ENCODE results near the gene OPTN.
A peak's percentile ranks its signal among the peaks of the same experiment; 100 is the strongest.

OPTN gene

GRCh38 chr10:13074563-13075451 lies 25.2 kb upstream of the OPTN start:
- Histone ChIP-seq H3K9me3 (ENCODE audit: control insufficient read depth, low read length) (peaks cover 10% of the 10 kb centered on the region), H3K4me3 (ENCODE audit: insufficient read depth in 1 of 2, low read depth in 1 of 2, low read length in 2 of 2) (no peak overlapping the region), H3K27ac (ENCODE audit: low read length, poor library complexity, severe bottlenecking) (no peak overlapping the region), H4K8ac (ENCODE audit: low read length) (no peak overlapping the region), H2BK12ac (ENCODE audit: low read length in 2 of 2) (no peak overlapping the region), H3K4me2 (ENCODE audit: low read length, poor library complexity, severe bottlenecking) (peak overlapping the region; percentile 16), H3K79me1 (replicated peaks; ENCODE audit: low read length, poor library complexity, severe bottlenecking) (no peaks in the 10 kb centered on the region), H3K27me3 (ENCODE audit: control insufficient read depth in 1 of 2, insufficient read depth in 1 of 2, low read length in 2 of 2) (peaks cover 0 to 10% of the 10 kb centered on the region in 2 experiments), H3K4ac (ENCODE audit: low read depth in 1 of 2, low read length in 2 of 2) (no peak overlapping the region), H2BK120ac (ENCODE audit: low read depth, low read length) (no peak overlapping the region), H2AFZ (ENCODE audit: low read depth, low read length) (no peak overlapping the region), H2BK15ac (ENCODE audit: low read depth, poor library complexity, severe bottlenecking) (no peak overlapping the region), H3K14ac (ENCODE audit: low read length in 2 of 2) (no peak overlapping the region), H3K9ac (ENCODE audit: low read length) (peak overlapping the region; percentile 12), H3K18ac (ENCODE audit: low read depth in 1 of 2, low read length in 2 of 2) (no peak overlapping the region), H3K4me1 (ENCODE audit: control insufficient read depth, insufficient read depth, low read depth, low read length) (no peaks in the 10 kb centered on the region), H2AK5ac (ENCODE audit: low read length, severe bottlenecking) (no peak overlapping the region), H3K36me3 (ENCODE audit: control insufficient read depth in 1 of 2, insufficient read depth in 2 of 2, low read depth in 1 of 2, low read length in 2 of 2) (no peaks in the 10 kb centered on the region), H4K91ac (ENCODE audit: low read length) (no peak overlapping the region), H3K23ac (ENCODE audit: low read length in 2 of 2) (no peak overlapping the region), H2BK5ac (ENCODE audit: low read depth, low read length, poor library complexity, severe bottlenecking) (no peak overlapping the region)
- WGBS, result 37% methylated on average over 16 of the region's 18 CpGs
- DNase-seq, result peak; percentile 74

DNA sequence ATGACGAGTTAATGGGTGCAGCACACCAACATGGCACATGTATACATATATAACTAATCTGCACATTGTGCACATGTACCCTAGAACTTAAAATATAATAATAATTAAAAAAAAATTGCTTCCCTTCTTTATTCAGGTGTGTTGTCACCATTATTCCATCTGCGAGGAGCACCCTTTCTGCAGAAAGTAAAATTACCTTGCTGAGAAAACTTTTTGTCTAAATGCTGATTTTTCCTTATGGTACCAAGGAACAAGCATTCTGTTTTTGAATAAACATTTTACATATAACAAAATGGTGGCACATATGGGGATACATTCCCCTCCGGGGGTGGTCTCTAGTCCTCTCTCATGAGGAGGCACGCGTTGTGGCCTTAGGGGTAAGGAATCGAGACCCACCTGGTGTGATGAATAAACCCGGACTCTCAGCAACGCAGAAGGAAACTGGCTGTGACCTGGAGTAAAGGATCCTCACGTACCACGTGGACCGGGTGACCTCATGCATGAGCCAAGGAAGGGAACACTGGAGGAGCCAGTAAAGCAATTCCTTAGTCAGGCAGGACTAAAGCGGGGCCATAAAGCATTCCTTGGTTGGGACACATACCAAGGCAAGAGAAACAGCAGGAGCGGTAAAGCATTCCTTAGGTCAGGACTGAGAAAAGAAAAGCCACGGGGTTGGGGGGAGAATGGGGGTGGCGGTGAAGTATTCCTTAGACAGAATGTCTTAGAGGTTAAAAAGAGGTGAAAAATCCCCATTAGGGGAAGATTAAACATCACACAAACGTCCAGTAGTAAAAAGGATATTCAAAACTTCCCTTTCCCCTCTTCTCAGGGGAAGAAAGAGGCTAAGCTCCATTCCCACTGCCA lies 20.8 kb upstream of the OPTN start:
- no peak overlapping the region for H4K91ac ChIP-seq (ENCODE audit: low read length)
- H3K4me3 ChIP-seq (ENCODE audit: insufficient read depth in 1 of 2, low read depth in 1 of 2, low read length in 2 of 2), result peak overlapping the region in 1 of 2 experiments; percentile 38
- H4K8ac ChIP-seq (ENCODE audit: low read length), result no peak overlapping the region
- H3K18ac ChIP-seq (ENCODE audit: low read depth in 1 of 2, low read length in 2 of 2), result no peak overlapping the region
- H3K27me3 ChIP-seq (ENCODE audit: control insufficient read depth in 1 of 2, insufficient read depth in 1 of 2, low read length in 2 of 2), result peaks cover 0 to 10% of the 10 kb centered on the region in 2 experiments
- no peak overlapping the region for H3K4ac ChIP-seq (ENCODE audit: low read depth in 1 of 2, low read length in 2 of 2)
- peaks cover 40% of the 10 kb centered on the region for H3K9me3 ChIP-seq (ENCODE audit: control insufficient read depth, low read length)
- no peak overlapping the region for H2AFZ ChIP-seq (ENCODE audit: low read depth, low read length)
- H3K79me1 ChIP-seq (replicated peaks; ENCODE audit: low read length, poor library complexity, severe bottlenecking), result no peaks in the 10 kb centered on the region
- no peak overlapping the region for H2BK12ac ChIP-seq (ENCODE audit: low read length in 2 of 2)
- WGBS, result 91% methylated on average over 13 of the region's 16 CpGs
- no peak overlapping the region for H2BK5ac ChIP-seq (ENCODE audit: low read depth, low read length, poor library complexity, severe bottlenecking)
- no peak overlapping the region for H3K4me2 ChIP-seq (ENCODE audit: low read length, poor library complexity, severe bottlenecking)
- no peak overlapping the region for H3K23ac ChIP-seq (ENCODE audit: low read length in 2 of 2)
- no peak overlapping the region for H2BK120ac ChIP-seq (ENCODE audit: low read depth, low read length)
- H3K4me1 ChIP-seq (ENCODE audit: control insufficient read depth, insufficient read depth, low read depth, low read length), result no peaks in the 10 kb centered on the region
- H2BK15ac ChIP-seq (ENCODE audit: low read depth, poor library complexity, severe bottlenecking), result no peak overlapping the region
- no peak overlapping the region for H3K9ac ChIP-seq (ENCODE audit: low read length)
- H3K27ac ChIP-seq (ENCODE audit: low read length, poor library complexity, severe bottlenecking), result no peak overlapping the region
- no peak for DNase-seq
- no peaks in the 10 kb centered on the region for H3K36me3 ChIP-seq (ENCODE audit: control insufficient read depth in 1 of 2, insufficient read depth in 2 of 2, low read depth in 1 of 2, low read length in 2 of 2)
- no peak overlapping the region for H3K14ac ChIP-seq (ENCODE audit: low read length in 2 of 2)
- H2AK5ac ChIP-seq (ENCODE audit: low read length, severe bottlenecking), result no peak overlapping the region

- H3K18ac ChIP-seq (ENCODE audit: low read depth in 1 of 2, low read length in 2 of 2), result no peak overlapping the region
- WGBS, result 71% methylated on average over 2 of the region's 2 CpGs
- no peak overlapping the region for H2BK5ac ChIP-seq (ENCODE audit: low read depth, low read length, poor library complexity, severe bottlenecking)
- no peak overlapping the region for H3K14ac ChIP-seq (ENCODE audit: low read length in 2 of 2)
- no peak overlapping the region for H3K4ac ChIP-seq (ENCODE audit: low read depth in 1 of 2, low read length in 2 of 2)
- H3K79me1 ChIP-seq (replicated peaks; ENCODE audit: low read length, poor library complexity, severe bottlenecking), result no peaks in the 10 kb centered on the region
- DNase-seq, result no peak
- H3K36me3 ChIP-seq (ENCODE audit: control insufficient read depth in 1 of 2, insufficient read depth in 2 of 2, low read depth in 1 of 2, low read length in 2 of 2), result no peaks in the 10 kb centered on the region
- no peak overlapping the region for H2AFZ ChIP-seq (ENCODE audit: low read depth, low read length)
- H4K91ac ChIP-seq (ENCODE audit: low read length), result no peak overlapping the region
- H3K27me3 ChIP-seq (ENCODE audit: control insufficient read depth in 1 of 2, insufficient read depth in 1 of 2, low read length in 2 of 2), result peaks cover 0 to 10% of the 10 kb centered on the region in 2 experiments
- H3K23ac ChIP-seq (ENCODE audit: low read length in 2 of 2), result no peak overlapping the region
- H3K9me3 ChIP-seq (ENCODE audit: control insufficient read depth, low read length), result peaks cover 46% of the 10 kb centered on the region
- H3K4me2 ChIP-seq (ENCODE audit: low read length, poor library complexity, severe bottlenecking), result no peak overlapping the region
- H2BK12ac ChIP-seq (ENCODE audit: low read length in 2 of 2), result no peak overlapping the region
- H2BK120ac ChIP-seq (ENCODE audit: low read depth, low read length), result no peak overlapping the region
- no peaks in the 10 kb centered on the region for H3K4me1 ChIP-seq (ENCODE audit: control insufficient read depth, insufficient read depth, low read depth, low read length)
- H4K8ac ChIP-seq (ENCODE audit: low read length), result no peak overlapping the region
- H3K9ac ChIP-seq (ENCODE audit: low read length), result no peak overlapping the region
- H2AK5ac ChIP-seq (ENCODE audit: low read length, severe bottlenecking), result no peak overlapping the region
- no peak overlapping the region for H3K27ac ChIP-seq (ENCODE audit: low read length, poor library complexity, severe bottlenecking)
- no peak overlapping the region for H2BK15ac ChIP-seq (ENCODE audit: low read depth, poor library complexity, severe bottlenecking)
- peak overlapping the region in 1 of 2 experiments; percentile 38 for H3K4me3 ChIP-seq (ENCODE audit: insufficient read depth in 1 of 2, low read depth in 1 of 2, low read length in 2 of 2)
These were observed 20.2 kb upstream of the OPTN start for GRCh38 chr10:13079776-13080050.

- no peak overlapping the region for H3K4me2 ChIP-seq (ENCODE audit: low read length, poor library complexity, severe bottlenecking)
- no peak overlapping the region for H3K4ac ChIP-seq (ENCODE audit: low read depth in 1 of 2, low read length in 2 of 2)
- H3K27ac ChIP-seq (ENCODE audit: low read length, poor library complexity, severe bottlenecking), result no peak overlapping the region
- no peak overlapping the region for H2BK5ac ChIP-seq (ENCODE audit: low read depth, low read length, poor library complexity, severe bottlenecking)
- peaks cover 53% of the 10 kb centered on the region for H3K9me3 ChIP-seq (ENCODE audit: control insufficient read depth, low read length)
- H3K4me1 ChIP-seq (ENCODE audit: control insufficient read depth, insufficient read depth, low read depth, low read length), result no peaks in the 10 kb centered on the region
- no peaks in the 10 kb centered on the region for H3K79me1 ChIP-seq (replicated peaks; ENCODE audit: low read length, poor library complexity, severe bottlenecking)
- H3K27me3 ChIP-seq (ENCODE audit: control insufficient read depth in 1 of 2, insufficient read depth in 1 of 2, low read length in 2 of 2), result peaks cover 0 to 7% of the 10 kb centered on the region in 2 experiments
- H3K9ac ChIP-seq (ENCODE audit: low read length), result no peak overlapping the region
- no peaks in the 10 kb centered on the region for H3K36me3 ChIP-seq (ENCODE audit: control insufficient read depth in 1 of 2, insufficient read depth in 2 of 2, low read depth in 1 of 2, low read length in 2 of 2)
- no peak overlapping the region for H2BK12ac ChIP-seq (ENCODE audit: low read length in 2 of 2)
- no peak overlapping the region for H4K91ac ChIP-seq (ENCODE audit: low read length)
- no peak overlapping the region for H4K8ac ChIP-seq (ENCODE audit: low read length)
- H3K14ac ChIP-seq (ENCODE audit: low read length in 2 of 2), result peak overlapping the region in 1 of 2 experiments; percentile 65
- no peak overlapping the region for H3K18ac ChIP-seq (ENCODE audit: low read depth in 1 of 2, low read length in 2 of 2)
- H3K4me3 ChIP-seq (ENCODE audit: insufficient read depth in 1 of 2, low read depth in 1 of 2, low read length in 2 of 2), result no peak overlapping the region
- no peak overlapping the region for H2AK5ac ChIP-seq (ENCODE audit: low read length, severe bottlenecking)
- H2BK120ac ChIP-seq (ENCODE audit: low read depth, low read length), result no peak overlapping the region
- no peak overlapping the region for H3K23ac ChIP-seq (ENCODE audit: low read length in 2 of 2)
- H2AFZ ChIP-seq (ENCODE audit: low read depth, low read length), result no peak overlapping the region
- no peak overlapping the region for H2BK15ac ChIP-seq (ENCODE audit: low read depth, poor library complexity, severe bottlenecking)
- WGBS, result 89% methylated on average over 7 of the region's 7 CpGs
- no peak for DNase-seq
These were observed 19.3 kb upstream of the OPTN start for GRCh38 chr10:13080643-13081042.

Measured in mesenchymal stem cell (in vitro differentiated cells and primary cell).